Endothelial cell of umbilical vein (primary cell): Measurements from ENCODE around the gene LRRC28. TPM values are rescaled to one million over a fixed set of nuclear protein-coding genes. Genes with fewer than 3 reads are reported as not detected.

ENCODE experiments used
- BruUV-seq: library from RNA; stranded (reverse); fragments of 400-500 nt; replicated peaks from 2 replicates; lab custom pipeline; 2021; lab: Mats Ljungman, UMichigan
- CTCF ChIA-PET: fragments of 300-600, 350-600 bp; sonication (Branson Sonifier 250); formaldehyde crosslinking; loops from one replicate; lab custom pipeline; 2021; ENCODE audit warnings: antibody characterized with exemption, inconsistent platforms; lab: Charles Lee
- POLR2A ChIA-PET: fragments of 300-600, 350-600 bp; sonication (Branson Sonifier 250); formaldehyde crosslinking; loops from one replicate; lab custom pipeline; 2021; ENCODE audit warnings: antibody characterized with exemption, inconsistent platforms; lab: Charles Lee
- DNase-seq: peaks from one replicate; pipeline ENCODE4 v3.0.0-alpha.2; 2011; ENCODE audit warnings: low read depth, low spot score
- FAIRE-seq: peaks from 2 replicates; lab custom pipeline; 2011; peaks lifted over from hg19 to GRCh38; lab: Jason Lieb, UNC
- H2AFZ ChIP-seq: 2 replicates; pipeline ENCODE4 v1.6.0; 2012; ENCODE audit warnings: low read depth, low read length, control low read depth, inconsistent platforms
- H3K27ac ChIP-seq: 2 replicates; pipeline ENCODE4 v1.5.1; 2011; ENCODE audit warnings: low read depth, mild to moderate bottlenecking, control low read depth, low read length, moderate library complexity; ENCODE audit not compliant: insufficient read depth
- H3K27me3 ChIP-seq, 2 experiments: 2 replicates each; pipeline versions ENCODE4 v1.6.0 to v1.6.1; 2011; ENCODE audit warnings: low read length in 2 of 2, mixed read lengths in 1 of 2; ENCODE audit not compliant: control insufficient read depth in 2 of 2, insufficient read depth in 2 of 2
- H3K36me3 ChIP-seq, 2 experiments: 2 replicates in 1 of 2; 3 replicates in 1 of 2; pipeline ENCODE4 v1.5.1; 2011; ENCODE audit warnings: low read length in 2 of 2, mild to moderate bottlenecking in 1 of 2, moderate library complexity in 1 of 2; ENCODE audit not compliant: control insufficient read depth in 2 of 2, insufficient read depth in 2 of 2; ENCODE audit errors: extremely low read depth in 1 of 2
- H3K4me1 ChIP-seq: 3 replicates; pipeline ENCODE4 v1.5.1; 2011; ENCODE audit warnings: mild to moderate bottlenecking, low read length; ENCODE audit not compliant: control insufficient read depth, insufficient read depth; ENCODE audit errors: extremely low read depth
- H3K4me2 ChIP-seq: 2 replicates; pipeline ENCODE4 v1.6.1; 2011; ENCODE audit warnings: low read length, control low read depth, mixed read lengths; ENCODE audit not compliant: insufficient read depth
- H3K4me3 ChIP-seq, 3 experiments: fragments of 200-600 bp in 1 of 3; sonication (generic), shearing (Covaris generic) in 1 of 3; replicated peaks in 1 of 3; 2 replicates each; pipeline ENCODE4 v1.5.1; 2011 to 2016; ENCODE audit warnings: control low read depth in 3 of 3, low read length in 3 of 3, mild to moderate bottlenecking in 2 of 3, inconsistent platforms in 1 of 3, low read depth in 1 of 3, moderate library complexity in 1 of 3; ENCODE audit not compliant: insufficient read depth in 1 of 3
- H3K79me2 ChIP-seq: 2 replicates; pipeline ENCODE4 v1.6.0; 2012; ENCODE audit warnings: low read length, inconsistent platforms; ENCODE audit not compliant: control insufficient read depth, insufficient read depth
- H3K9ac ChIP-seq: replicated peaks from 2 replicates; pipeline ENCODE3; 2011; ENCODE audit warnings: low read length, control low read depth; ENCODE audit not compliant: insufficient read depth; ENCODE audit errors: extremely low read depth
- H3K9me1 ChIP-seq: replicated peaks from 3 replicates; pipeline ENCODE4 v1.6.0; 2011; ENCODE audit warnings: mild to moderate bottlenecking, low read length; ENCODE audit not compliant: control insufficient read depth, insufficient read depth; ENCODE audit errors: extremely low read depth
- H3K9me3 ChIP-seq: replicated peaks from 2 replicates; pipeline ENCODE4 v1.5.1; 2012; ENCODE audit warnings: low read length, inconsistent platforms; ENCODE audit not compliant: control insufficient read depth, insufficient read depth
- H4K20me1 ChIP-seq: replicated peaks from 2 replicates; pipeline ENCODE3; 2011; ENCODE audit warnings: mild to moderate bottlenecking, low read length; ENCODE audit not compliant: control insufficient read depth, insufficient read depth; ENCODE audit errors: extremely low read depth
- CTCF ChIP-seq, 2 donors: IDR thresholded peaks; 1 replicate in 1 of 2; 2 replicates in 1 of 2; pipeline ENCODE4 v1.5.1; 2011; ENCODE audit warnings: low read length in 2 of 2, mild to moderate bottlenecking in 2 of 2, moderate library complexity in 2 of 2, control low read depth in 1 of 2, inconsistent platforms in 1 of 2, low read depth in 1 of 2; ENCODE audit not compliant: insufficient read depth in 1 of 2; ENCODE audit errors: extremely low read depth in 1 of 2
- EZH2 ChIP-seq: IDR thresholded peaks from 2 replicates; pipeline ENCODE4 v1.6.1; 2012; ENCODE audit warnings: borderline replicate concordance, low read depth, mild to moderate bottlenecking, moderate library complexity, low read length, inconsistent platforms; ENCODE audit not compliant: severe bottlenecking
- FOS ChIP-seq: IDR thresholded peaks from 2 replicates; pipeline ENCODE4 v1.6.1; 2011; ENCODE audit warnings: mild to moderate bottlenecking, low read length, moderate library complexity, borderline replicate concordance; ENCODE audit not compliant: insufficient read depth
- GATA2 ChIP-seq: IDR thresholded peaks from 2 replicates; pipeline ENCODE4 v1.7.0; 2011; ENCODE audit warnings: low read depth, mild to moderate bottlenecking, moderate library complexity, mixed read lengths, low read length; ENCODE audit not compliant: insufficient read length, insufficient read depth
- JUN ChIP-seq: IDR thresholded peaks from 2 replicates; pipeline ENCODE4 v1.6.1; 2011; ENCODE audit warnings: borderline replicate concordance, low read depth; ENCODE audit not compliant: insufficient read length, insufficient read depth
- MAX ChIP-seq: IDR thresholded peaks from 2 replicates; pipeline ENCODE4 v1.6.1; 2011; ENCODE audit not compliant: insufficient read depth, insufficient read length
- MYC ChIP-seq: IDR thresholded peaks from one replicate; pipeline ENCODE4 v1.6.1; 2011; ENCODE audit warnings: mild to moderate bottlenecking, low read depth, low read length
- POLR2A ChIP-seq: IDR thresholded peaks from 2 replicates; pipeline ENCODE4 v1.6.1; 2012; ENCODE audit warnings: low read depth, mild to moderate bottlenecking, control low read depth, low read length
- POLR2AphosphoS5 ChIP-seq: IDR thresholded peaks from 2 replicates; pipeline ENCODE4 v1.6.1; 2012; ENCODE audit warnings: low read depth, mild to moderate bottlenecking, control low read depth, low read length, moderate library complexity; ENCODE audit not compliant: insufficient read depth
- dilution Hi-C: fragments of 300-500 bp; cut with MboI; formaldehyde crosslinking; loops from one replicate; pipeline ENCODE4 v1.15.0; 2019; ENCODE audit warnings: low sequenced_read_pairs; ENCODE audit not compliant: extremely low pct_ligation_motif_present
- intact Hi-C: fragments of 100-400 bp; cut with micrococcal nuclease; formaldehyde crosslinking; loops from one replicate; pipeline ENCODE4 v1.10.0; 2022
- polyA plus RNA-seq, 4 experiments: library from polyadenylated mRNA; depleted of rRNA in 3 of 4; stranded (reverse) in 3 of 4; unstranded in 1 of 4; fragments of >200 nt; gene quantifications; 2 replicates each; pipeline versions ENCODE4 v1.2.1 to v1.2.3, GENCODE V29; 2011 to 2012; ENCODE audit warnings: missing spikeins in 1 of 4
- total RNA-seq: library from RNA; stranded (reverse); gene quantifications from 2 replicates; pipeline ENCODE4 v1.2.3, GENCODE V29; 2021

Gene LRRC28
- total and polyA plus RNA-seq, 2 donors (not counting 3 experiments of a cell fraction or from before 2014, with no cell fraction given) = 19.6 to 26.7 TPM

GRCh38 chr15:99409560-99409959 lies 158.3 kb downstream of the LRRC28 start:
- Histone ChIP-seq H3K4me2 (no peak overlapping the region), H3K9me1 (no peaks in the 10 kb centered on the region), H4K20me1 (no peaks in the 10 kb centered on the region), H3K4me1 (no peaks in the 10 kb centered on the region), H3K9me3 (no peaks in the 10 kb centered on the region), H3K4me3 (no peak overlapping the region), H3K27ac (no peak overlapping the region), H3K27me3 (no peaks in the 10 kb centered on the region), H2AFZ (no peak overlapping the region), H3K79me2 (no peaks in the 10 kb centered on the region), H3K9ac (no peak overlapping the region), H3K36me3 (no peaks in the 10 kb centered on the region)
- intact Hi-C loops (loop anchor here (1.0 to 5.0 kb wide), 2 partner anchors 158 to 295 kb away; partner anchors contain the start of gene MEF2A), dilution Hi-C loops (no loop called here)
- no TSS peak for BruUV-seq
- FAIRE-seq (no peak), DNase-seq (no peak)
- ChIA-PET CTCF (interaction anchor here (0.7 to 4.9 kb wide), 31 partner anchors 11 to 346 kb away, joined by 3 to 121 read pairs (median 3); partner anchors contain the start of gene MEF2A), POLR2A (interaction anchor here (1.2 kb wide), 1 partner anchor 294 kb away, joined by 3 read pairs; no protein-coding TSS in a partner anchor)
- TF ChIP-seq CTCF (IDR thresholded peaks at IDR 0.05; ENCODE audit: extremely low read depth in 1 of 2, insufficient read depth in 1 of 2, low read depth in 1 of 2, low read length in 2 of 2) = no peak
- TF ChIP-seq MYC = no peak
- no peak for TF ChIP-seq POLR2AphosphoS5
- no peak for TF ChIP-seq EZH2
- no peak for TF ChIP-seq MAX
- TF ChIP-seq FOS = no peak
- no peak for TF ChIP-seq POLR2A
- TF ChIP-seq GATA2 = no peak
- no peak for TF ChIP-seq JUN
